Coronary artery (tissue), 2 donors: ENCODE data around the gene TNIP2.
"Not testable (repeated sequence)": the region's sequence is repeated elsewhere in the genome, so short reads cannot be mapped to it uniquely, and the experiment has no call there.

Experiments
- DNase-seq: peaks from one replicate; pipeline ENCODE4 v3.0.0-alpha.2; 2017; ENCODE audit warnings: low spot score
- H3K27ac ChIP-seq, 2 donors: fragments of 200-600 bp; sonication (generic); one replicate each; pipeline ENCODE4 v1.5.1; 2016 to 2019
- H3K4me3 ChIP-seq: fragments of 200-600 bp; sonication (generic); 2 replicates; pipeline ENCODE4 v1.5.1; 2016; ENCODE audit warnings: mild to moderate bottlenecking, moderate library complexity
- TF ChIP-seq, protein P1 (sequence below): fragments of 200-600 bp; sonication (generic); IDR thresholded peaks from one replicate; pipeline ENCODE4 v1.5.1; 2019; ENCODE audit warnings: antibody characterized with exemption

Gene TNIP2

GRCh38 chr4:2732526-2732925 lies 23.6 kb downstream of the TNIP2 start:
- TF ChIP-seq, protein P1, sequence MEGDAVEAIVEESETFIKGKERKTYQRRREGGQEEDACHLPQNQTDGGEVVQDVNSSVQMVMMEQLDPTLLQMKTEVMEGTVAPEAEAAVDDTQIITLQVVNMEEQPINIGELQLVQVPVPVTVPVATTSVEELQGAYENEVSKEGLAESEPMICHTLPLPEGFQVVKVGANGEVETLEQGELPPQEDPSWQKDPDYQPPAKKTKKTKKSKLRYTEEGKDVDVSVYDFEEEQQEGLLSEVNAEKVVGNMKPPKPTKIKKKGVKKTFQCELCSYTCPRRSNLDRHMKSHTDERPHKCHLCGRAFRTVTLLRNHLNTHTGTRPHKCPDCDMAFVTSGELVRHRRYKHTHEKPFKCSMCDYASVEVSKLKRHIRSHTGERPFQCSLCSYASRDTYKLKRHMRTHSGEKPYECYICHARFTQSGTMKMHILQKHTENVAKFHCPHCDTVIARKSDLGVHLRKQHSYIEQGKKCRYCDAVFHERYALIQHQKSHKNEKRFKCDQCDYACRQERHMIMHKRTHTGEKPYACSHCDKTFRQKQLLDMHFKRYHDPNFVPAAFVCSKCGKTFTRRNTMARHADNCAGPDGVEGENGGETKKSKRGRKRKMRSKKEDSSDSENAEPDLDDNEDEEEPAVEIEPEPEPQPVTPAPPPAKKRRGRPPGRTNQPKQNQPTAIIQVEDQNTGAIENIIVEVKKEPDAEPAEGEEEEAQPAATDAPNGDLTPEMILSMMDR: no peak
- H3K27ac ChIP-seq: no peak overlapping the region
- H3K4me3 ChIP-seq: no peak overlapping the region
- DNase-seq: no peak

GRCh38 chr4:2731907-2732317 lies 24.2 kb downstream of the TNIP2 start:
- TF ChIP-seq, protein P1: no peak
- DNase-seq: no peak

GRCh38 chr4:2729533-2729875 lies 26.6 kb downstream of the TNIP2 start:
- TF ChIP-seq, protein P1: no peak
- no peak overlapping the region for H3K27ac ChIP-seq
- H3K4me3 ChIP-seq: no peak overlapping the region
- DNase-seq: no peak

More at GRCh38 chr4:2731907-2732317, 24.2 kb downstream of the TNIP2 start:
- H3K4me3 ChIP-seq: no peak overlapping the region
- no peak overlapping the region for H3K27ac ChIP-seq

DNA sequence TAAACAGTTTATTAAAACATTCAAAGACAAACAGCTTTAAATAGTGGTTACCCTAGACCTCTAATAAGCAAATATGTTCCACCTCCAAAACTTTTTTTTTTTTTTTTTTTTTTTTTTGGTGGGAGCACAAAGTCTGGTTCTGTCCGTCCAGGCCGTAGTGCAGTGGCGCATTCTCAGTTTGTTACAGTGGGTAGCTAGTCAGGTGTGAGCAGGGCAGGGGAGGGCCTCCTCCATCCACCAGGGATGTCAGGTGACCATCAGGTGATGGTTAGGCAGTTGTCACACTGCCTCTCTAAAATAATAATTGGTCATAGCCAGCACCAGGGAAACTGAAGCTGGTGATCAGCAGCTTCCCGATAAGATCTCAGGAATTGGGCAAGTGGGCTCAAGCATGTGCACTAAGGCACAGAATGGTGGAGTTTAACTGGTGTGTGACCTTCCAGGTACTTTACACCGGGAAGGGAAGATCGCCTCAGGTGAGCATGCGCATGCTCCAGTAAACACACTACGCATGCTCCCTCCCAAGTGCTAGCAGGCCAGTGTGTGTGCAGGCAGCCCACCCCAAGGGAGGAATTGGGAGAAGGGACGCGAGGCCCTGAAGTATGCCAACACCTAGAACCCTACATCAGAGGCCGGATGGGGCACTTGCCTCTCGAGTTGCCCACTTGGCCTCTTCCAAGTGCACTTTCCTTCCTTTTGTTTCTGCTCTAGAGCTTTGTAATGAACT lies 27.2 kb downstream of the TNIP2 start:
- TF ChIP-seq, protein P1: no peak
- H3K27ac ChIP-seq: no peak overlapping the region
- DNase-seq: no peak
- H3K4me3 ChIP-seq: no peak overlapping the region

GRCh38 chr4:2728221-2728620 lies 27.9 kb downstream of the TNIP2 start:
- no peak overlapping the region for H3K27ac ChIP-seq
- no peak overlapping the region for H3K4me3 ChIP-seq
- DNase-seq: no peak
- TF ChIP-seq, protein P1: no peak

- not testable (repeated sequence) for H3K4me3 ChIP-seq, H3K27ac ChIP-seq, DNase-seq
Observed at GRCh38 chr4:2726881-2727280, 29.3 kb downstream of the TNIP2 start.

DNA sequence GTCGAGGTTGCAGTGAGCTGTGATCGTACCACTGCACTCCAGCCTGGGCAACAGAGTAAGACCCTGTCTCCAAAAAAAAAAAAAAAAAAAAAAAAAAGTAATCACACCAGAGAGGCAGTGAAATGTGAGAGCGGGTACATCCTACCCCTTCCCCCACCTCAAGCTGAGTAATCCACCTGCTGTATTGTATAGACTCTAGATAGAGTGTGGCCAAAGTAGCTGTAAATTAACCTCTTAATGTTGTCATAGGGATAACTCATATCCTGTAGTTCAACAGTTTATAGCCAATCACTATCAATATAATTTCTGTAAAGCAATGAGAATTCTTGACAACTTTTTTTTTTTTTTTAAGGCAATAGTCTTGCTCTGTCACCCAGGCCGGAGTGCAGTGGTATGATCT lies 30.8 kb downstream of the TNIP2 start:
- TF ChIP-seq, protein P1: no peak
- no peak for DNase-seq
- Histone ChIP-seq H3K27ac (no peak overlapping the region), H3K4me3 (no peak overlapping the region)
